Stimulated activated CD8-positive, alpha-beta memory T cell treated with anti-CD3 and anti-CD28 coated beads, Interleukin-12 subunit alpha, Interleukin-12 subunit beta, amount 100 ng/mL, for 4 hours (primary cell): ENCODE measurements around the gene LRGUK.

Experiments used
- DNase-seq: peaks from one replicate; pipeline ENCODE4 v3.0.0-alpha.2; 2020; ENCODE audit warnings: low read depth

Gene LRGUK

GRCh38 chr7:134301592-134301991, 174.5 kb downstream of the LRGUK start:
- DNase-seq = no peak

DNA sequence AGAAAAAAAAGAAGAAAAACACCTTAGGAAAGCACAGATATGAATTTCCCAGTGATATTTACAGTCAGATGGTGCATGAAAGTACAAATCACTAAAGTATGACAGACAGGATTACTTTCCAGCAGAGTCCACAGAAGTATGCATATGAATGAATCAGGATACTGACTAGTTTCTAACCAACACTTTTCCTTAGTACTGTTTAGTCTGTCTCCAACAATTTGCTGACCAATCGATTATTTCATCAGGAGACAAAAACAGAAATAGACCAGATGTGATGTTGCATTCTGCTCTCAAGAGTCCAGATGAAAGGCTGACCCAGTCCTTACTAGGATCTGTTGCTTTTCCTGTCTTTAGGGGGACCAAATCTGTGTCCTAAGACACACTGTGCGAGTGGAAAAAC, 175.0 kb downstream of the LRGUK start:
- no peak for DNase-seq

- no peak for DNase-seq
Observed at GRCh38 chr7:134307320-134307719, 180.2 kb downstream of the LRGUK start.

DNA sequence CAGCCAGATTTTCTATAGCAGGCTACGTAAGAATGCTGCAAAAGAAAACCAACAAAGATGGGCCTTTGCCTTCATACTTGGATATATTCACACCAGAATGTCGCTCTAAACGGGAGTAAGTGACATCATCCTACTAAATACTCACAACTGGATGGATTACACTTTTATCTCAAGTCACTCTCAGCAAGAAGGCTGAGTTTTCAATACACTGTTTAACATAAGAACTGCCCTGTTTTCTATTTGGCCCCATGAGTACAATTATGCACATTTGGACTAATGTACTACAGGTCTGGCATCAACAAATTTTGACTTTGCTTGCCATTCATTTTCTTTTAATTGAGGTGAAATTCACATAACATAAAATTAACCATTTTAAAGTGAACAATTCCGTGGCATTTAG, 181.4 kb downstream of the LRGUK start:
- DNase-seq = no peak

GRCh38 chr7:134311807-134312206, 184.7 kb downstream of the LRGUK start:
- no peak for DNase-seq

GRCh38 chr7:134312717-134313116, 185.6 kb downstream of the LRGUK start:
- DNase-seq = no peak

DNA sequence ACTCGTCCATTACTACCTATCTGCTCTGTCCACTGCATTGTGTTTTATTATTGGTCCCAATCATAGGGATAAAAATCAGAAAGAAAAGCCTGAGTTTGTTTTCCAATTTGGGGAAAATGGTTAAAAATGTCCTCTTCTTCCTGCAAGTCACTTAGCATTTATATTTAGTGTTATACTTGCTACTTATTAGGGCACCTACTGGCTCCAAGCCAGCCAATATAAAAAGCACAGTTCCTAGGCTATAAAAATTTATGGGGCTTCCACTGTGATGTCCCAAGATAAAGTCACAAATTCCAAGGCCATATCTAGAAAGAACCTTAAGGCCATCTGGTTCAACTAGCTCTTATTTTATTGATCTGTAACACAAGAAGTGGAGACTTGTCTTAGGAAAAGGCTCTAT, 186.4 kb downstream of the LRGUK start:
- DNase-seq = no peak
